ENCODE data around the gene TGFBR2. TPM values are rescaled to one million over a fixed set of nuclear protein-coding genes. Genes with fewer than 3 reads are reported as not detected.

TGFBR2 gene
- total and polyA plus RNA-seq, 2 of the 13 experiments (the other 11 are each of a cell fraction or from before 2014, with no cell fraction given): 82.2 to 187 TPM

DNA sequence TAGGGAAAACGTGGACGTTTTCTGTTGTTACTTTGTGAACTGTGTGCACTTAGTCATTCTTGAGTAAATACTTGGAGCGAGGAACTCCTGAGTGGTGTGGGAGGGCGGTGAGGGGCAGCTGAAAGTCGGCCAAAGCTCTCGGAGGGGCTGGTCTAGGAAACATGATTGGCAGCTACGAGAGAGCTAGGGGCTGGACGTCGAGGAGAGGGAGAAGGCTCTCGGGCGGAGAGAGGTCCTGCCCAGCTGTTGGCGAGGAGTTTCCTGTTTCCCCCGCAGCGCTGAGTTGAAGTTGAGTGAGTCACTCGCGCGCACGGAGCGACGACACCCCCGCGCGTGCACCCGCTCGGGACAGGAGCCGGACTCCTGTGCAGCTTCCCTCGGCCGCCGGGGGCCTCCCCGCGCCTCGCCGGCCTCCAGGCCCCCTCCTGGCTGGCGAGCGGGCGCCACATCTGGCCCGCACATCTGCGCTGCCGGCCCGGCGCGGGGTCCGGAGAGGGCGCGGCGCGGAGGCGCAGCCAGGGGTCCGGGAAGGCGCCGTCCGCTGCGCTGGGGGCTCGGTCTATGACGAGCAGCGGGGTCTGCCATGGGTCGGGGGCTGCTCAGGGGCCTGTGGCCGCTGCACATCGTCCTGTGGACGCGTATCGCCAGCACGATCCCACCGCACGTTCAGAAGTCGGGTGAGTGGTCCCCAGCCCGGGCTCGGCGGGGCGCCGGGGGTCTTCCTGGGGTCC is at the start of gene TGFBR2 (continued):
- TF ChIP-seq, protein P1, sequence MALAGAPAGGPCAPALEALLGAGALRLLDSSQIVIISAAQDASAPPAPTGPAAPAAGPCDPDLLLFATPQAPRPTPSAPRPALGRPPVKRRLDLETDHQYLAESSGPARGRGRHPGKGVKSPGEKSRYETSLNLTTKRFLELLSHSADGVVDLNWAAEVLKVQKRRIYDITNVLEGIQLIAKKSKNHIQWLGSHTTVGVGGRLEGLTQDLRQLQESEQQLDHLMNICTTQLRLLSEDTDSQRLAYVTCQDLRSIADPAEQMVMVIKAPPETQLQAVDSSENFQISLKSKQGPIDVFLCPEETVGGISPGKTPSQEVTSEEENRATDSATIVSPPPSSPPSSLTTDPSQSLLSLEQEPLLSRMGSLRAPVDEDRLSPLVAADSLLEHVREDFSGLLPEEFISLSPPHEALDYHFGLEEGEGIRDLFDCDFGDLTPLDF (CRISPR knock-in tag; IDR thresholded peaks at IDR 0.05): no peak
- TF ChIP-seq NFE2L2 (IDR thresholded peaks at IDR 0.05; ENCODE audit: low read length) (no peak), ZNF17 (CRISPR knock-in tag; IDR thresholded peaks at IDR 0.05) (no peak), HNF4G (IDR thresholded peaks at IDR 0.05; ENCODE audit: borderline replicate concordance, low read depth, low read length) (peak; percentile 49; the same call in 1 of the 2 replicates), HNF4G (CRISPR knock-in tag; IDR thresholded peaks at IDR 0.05; ENCODE audit: borderline replicate concordance, low read depth) (no peak), ZNF547 (CRISPR knock-in tag; IDR thresholded peaks at IDR 0.05) (peak; percentile 12), NRL (CRISPR knock-in tag; IDR thresholded peaks at IDR 0.05; ENCODE audit: borderline replicate concordance) (no peak; the same call in 1 of the 2 replicates), BORCS8-MEF2B (CRISPR knock-in tag; IDR thresholded peaks at IDR 0.05) (peak; percentile 86), MAFK (conservative IDR thresholded peaks at IDR 0.05 in 1 of 2, IDR thresholded peaks at IDR 0.05 in 1 of 2; ENCODE audit: low read length in 2 of 2) (no peak), ZNF335 (CRISPR knock-in tag; IDR thresholded peaks at IDR 0.05) (no peak), ZFY (CRISPR knock-in tag; IDR thresholded peaks at IDR 0.05) (peak; percentile 64; the same call in 1 of the 2 replicates), PLRG1 (conservative IDR thresholded peaks at IDR 0.05) (no peak), HIVEP1 (CRISPR knock-in tag; IDR thresholded peaks at IDR 0.05) (no peak; the same call in 1 of the 2 replicates), SMAD3 (CRISPR knock-in tag; IDR thresholded peaks at IDR 0.05) (no peak), NFIC (IDR thresholded peaks at IDR 0.05; ENCODE audit: low read length) (peak; percentile 61; the same call in 1 of the 2 replicates), WIZ (CRISPR knock-in tag; IDR thresholded peaks at IDR 0.05) (peak; percentile 46; the same call in 1 of the 2 replicates), MATR3 (CRISPR knock-in tag; IDR thresholded peaks at IDR 0.05) (no peak), RAD21 (CRISPR knock-in tag; IDR thresholded peaks at IDR 0.05) (peak; percentile 92), PHF5A (CRISPR knock-in tag; IDR thresholded peaks at IDR 0.05; ENCODE audit: low read depth, unreplicated experiment) (no peak), JUN (CRISPR knock-in tag; IDR thresholded peaks at IDR 0.05) (peak; percentile 94), RBM39 (IDR thresholded peaks at IDR 0.05; ENCODE audit: low read depth, low read length, poor library complexity, severe bottlenecking) (no peak), SRSF4 (IDR thresholded peaks at IDR 0.05; ENCODE audit: low read depth, low read length, poor library complexity, severe bottlenecking) (no peak), EHMT2 (IDR thresholded peaks at IDR 0.05; ENCODE audit: borderline replicate concordance, low read depth, low read length) (no peak; the same call in 1 of the 2 replicates), SIX1 (CRISPR knock-in tag; IDR thresholded peaks at IDR 0.05; ENCODE audit: borderline replicate concordance) (peak; percentile 50; the same call in 1 of the 2 replicates), SMARCC2 (IDR thresholded peaks at IDR 0.05) (no peak)
- TF ChIP-seq, protein P2, sequence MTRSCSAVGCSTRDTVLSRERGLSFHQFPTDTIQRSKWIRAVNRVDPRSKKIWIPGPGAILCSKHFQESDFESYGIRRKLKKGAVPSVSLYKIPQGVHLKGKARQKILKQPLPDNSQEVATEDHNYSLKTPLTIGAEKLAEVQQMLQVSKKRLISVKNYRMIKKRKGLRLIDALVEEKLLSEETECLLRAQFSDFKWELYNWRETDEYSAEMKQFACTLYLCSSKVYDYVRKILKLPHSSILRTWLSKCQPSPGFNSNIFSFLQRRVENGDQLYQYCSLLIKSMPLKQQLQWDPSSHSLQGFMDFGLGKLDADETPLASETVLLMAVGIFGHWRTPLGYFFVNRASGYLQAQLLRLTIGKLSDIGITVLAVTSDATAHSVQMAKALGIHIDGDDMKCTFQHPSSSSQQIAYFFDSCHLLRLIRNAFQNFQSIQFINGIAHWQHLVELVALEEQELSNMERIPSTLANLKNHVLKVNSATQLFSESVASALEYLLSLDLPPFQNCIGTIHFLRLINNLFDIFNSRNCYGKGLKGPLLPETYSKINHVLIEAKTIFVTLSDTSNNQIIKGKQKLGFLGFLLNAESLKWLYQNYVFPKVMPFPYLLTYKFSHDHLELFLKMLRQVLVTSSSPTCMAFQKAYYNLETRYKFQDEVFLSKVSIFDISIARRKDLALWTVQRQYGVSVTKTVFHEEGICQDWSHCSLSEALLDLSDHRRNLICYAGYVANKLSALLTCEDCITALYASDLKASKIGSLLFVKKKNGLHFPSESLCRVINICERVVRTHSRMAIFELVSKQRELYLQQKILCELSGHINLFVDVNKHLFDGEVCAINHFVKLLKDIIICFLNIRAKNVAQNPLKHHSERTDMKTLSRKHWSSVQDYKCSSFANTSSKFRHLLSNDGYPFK (CRISPR knock-in tag; IDR thresholded peaks at IDR 0.05; ENCODE audit: borderline replicate concordance): no peak
- TF ChIP-seq, protein P3, sequence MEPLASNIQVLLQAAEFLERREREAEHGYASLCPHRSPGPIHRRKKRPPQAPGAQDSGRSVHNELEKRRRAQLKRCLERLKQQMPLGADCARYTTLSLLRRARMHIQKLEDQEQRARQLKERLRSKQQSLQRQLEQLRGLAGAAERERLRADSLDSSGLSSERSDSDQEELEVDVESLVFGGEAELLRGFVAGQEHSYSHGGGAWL (CRISPR knock-in tag; IDR thresholded peaks at IDR 0.05): 0 out of 2 replicates have a peak, but pooled peaks have one; percentile 47

All from HepG2 (cell line).